Coronary artery (tissue), 2 donors: ENCODE results near the gene STMN1.

Source experiments
- DNase-seq: peaks from one replicate; pipeline ENCODE4 v3.0.0-alpha.2; 2017; ENCODE audit warnings: low spot score
- H3K27ac ChIP-seq, 2 donors: fragments of 200-600 bp; sonication (generic); one replicate each; pipeline ENCODE4 v1.5.1; 2016 to 2019
- H3K4me3 ChIP-seq: fragments of 200-600 bp; sonication (generic); 2 replicates; pipeline ENCODE4 v1.5.1; 2016; ENCODE audit warnings: mild to moderate bottlenecking, moderate library complexity
- CTCF ChIP-seq: fragments of 200-600 bp; sonication (generic); IDR thresholded peaks from one replicate; pipeline ENCODE4 v1.5.1; 2019; ENCODE audit warnings: antibody characterized with exemption

STMN1 gene

GRCh38 chr1:25909040-25909439 lies 2.8 kb upstream of the STMN1 start:
- H3K27ac ChIP-seq: no peak overlapping the region
- TF ChIP-seq CTCF: no peak

GRCh38 chr1:25908161-25908560 lies 1.9 kb upstream of the STMN1 start:
- H3K27ac ChIP-seq: no peak overlapping the region
- H3K4me3 ChIP-seq: no peak overlapping the region
- DNase-seq: no peak
- no peak for TF ChIP-seq CTCF

More at GRCh38 chr1:25909040-25909439, 2.8 kb upstream of the STMN1 start:
- no peak overlapping the region for H3K4me3 ChIP-seq
- DNase-seq: no peak

- TF ChIP-seq CTCF: no peak
- H3K27ac ChIP-seq: no peak overlapping the region
- no peak overlapping the region for H3K4me3 ChIP-seq
- no peak for DNase-seq
These were observed 1.4 kb upstream of the STMN1 start for GRCh38 chr1:25907601-25908000.

- no peak for TF ChIP-seq CTCF
- Histone ChIP-seq H3K4me3 (peak overlapping the region; percentile 97), H3K27ac (peak overlapping the region; percentile 75 to 88)
- no peak for DNase-seq
These were observed 553 bp upstream of the STMN1 start for GRCh38 chr1:25906644-25907300.

GRCh38 chr1:25904943-25905679 lies 1.1 kb downstream of the STMN1 start:
- no peak for TF ChIP-seq CTCF
- peak overlapping the region; percentile 97 for H3K4me3 ChIP-seq
- DNase-seq: peak; percentile 94
- H3K27ac ChIP-seq: peak overlapping the region; percentile 75 to 88

- no peak overlapping the region for H3K27ac ChIP-seq
- no peak overlapping the region for H3K4me3 ChIP-seq
- DNase-seq: no peak
- no peak for TF ChIP-seq CTCF
These were observed 2.2 kb downstream of the STMN1 start for GRCh38 chr1:25903986-25904385.

GRCh38 chr1:25902462-25902861 lies 3.8 kb downstream of the STMN1 start:
- H3K27ac ChIP-seq: no peak overlapping the region
- TF ChIP-seq CTCF: no peak
- H3K4me3 ChIP-seq: no peak overlapping the region
- no peak for DNase-seq
